HepG2 (cell line): ENCODE results near the gene GK. TPM values are rescaled to one million over a fixed set of nuclear protein-coding genes. Genes with fewer than 3 reads are reported as not detected.
A peak's percentile ranks its signal among the peaks of the same experiment; 100 is the strongest.
"Not testable (repeated sequence)": the region's sequence is repeated elsewhere in the genome, so short reads cannot be mapped to it uniquely, and the experiment has no call there.

Experiments
- ATAC-seq: fragments of 200-7000 bp; cut with Tn5 transposase; 3 replicates; pipeline ENCODE4 v1.9.1; 2020; ENCODE audit warnings: mild to moderate bottlenecking, moderate library complexity
- BruUV-seq: library from RNA; stranded (reverse); fragments of 400-500 nt; replicated peaks from 2 replicates; lab custom pipeline; 2021; lab: Mats Ljungman, UMichigan
- CTCF ChIA-PET: fragments of 300-600 bp; formaldehyde crosslinking; extraction: SDS; loops from one replicate; lab custom pipeline; 2021; ENCODE audit warnings: low total read pairs, inconsistent platforms, low intra/inter-chr PET ratio; lab: Yijun Ruan, JAX
- POLR2A ChIA-PET: fragments of 350-600 bp; sonication (Branson Sonifier 250); formaldehyde crosslinking; loops from one replicate; lab custom pipeline; 2020; ENCODE audit warnings: antibody characterized with exemption, inconsistent platforms; lab: Yijun Ruan, JAX
- DNase-seq: peaks from one replicate; pipeline ENCODE4 v3.0.0-alpha.2; 2015; ENCODE audit warnings: low spot score
- FAIRE-seq: peaks from 3 replicates; lab custom pipeline; 2011; peaks lifted over from hg19 to GRCh38; lab: Jason Lieb, UNC
- H2AFZ ChIP-seq: one replicate; pipeline ENCODE4 v1.6.1; 2011; ENCODE audit warnings: low read length, inconsistent platforms
- H3K27ac ChIP-seq: fragments of 300-600 bp; 3 replicates; pipeline ENCODE4 v1.8.0; 2011; ENCODE audit warnings: mixed run types, mild to moderate bottlenecking, mixed read lengths, low read length, inconsistent platforms; ENCODE audit not compliant: insufficient read depth; ENCODE audit errors: extremely low read length
- H3K27me3 ChIP-seq, 2 experiments: fragments of 200-600 bp in 1 of 2; 2 replicates in 1 of 2; 3 replicates in 1 of 2; pipeline versions ENCODE4 v1.6.0 to v1.8.0; 2011; ENCODE audit warnings: low read length in 2 of 2, mild to moderate bottlenecking in 2 of 2, moderate library complexity in 2 of 2, inconsistent platforms in 1 of 2; ENCODE audit not compliant: insufficient read depth in 2 of 2, control insufficient read depth in 1 of 2
- H3K36me3 ChIP-seq, 2 experiments: fragments of 200-600 bp in 1 of 2; replicated peaks in 1 of 2; 2 replicates in 1 of 2; 3 replicates in 1 of 2; pipeline versions ENCODE4 v1.5.1 to v1.8.0; 2011; ENCODE audit warnings: low read length in 2 of 2, inconsistent platforms in 1 of 2; ENCODE audit not compliant: insufficient read depth in 2 of 2, control insufficient read depth in 1 of 2
- H3K4me1 ChIP-seq: 2 replicates; pipeline ENCODE4 v1.5.1; 2012; ENCODE audit warnings: low read length, inconsistent platforms; ENCODE audit not compliant: insufficient read depth
- H3K4me2 ChIP-seq: 2 replicates; pipeline ENCODE4 v1.6.0; 2011; ENCODE audit warnings: low read depth, low read length, inconsistent platforms
- H3K4me3 ChIP-seq, 3 experiments: fragments of 200-600 bp in 1 of 3; sonication (generic), shearing (Covaris generic) in 1 of 3; replicated peaks in 1 of 3; 2 replicates each; pipeline ENCODE4 v1.5.1; 2011 to 2016; ENCODE audit warnings: low read length in 3 of 3, inconsistent platforms in 2 of 3, low read depth in 2 of 3, mild to moderate bottlenecking in 2 of 3, control low read depth in 1 of 3, mixed read lengths in 1 of 3; ENCODE audit not compliant: insufficient read depth in 1 of 3
- H3K79me2 ChIP-seq: one replicate; pipeline ENCODE4 v1.6.1; 2011; ENCODE audit warnings: low read length, inconsistent platforms; ENCODE audit not compliant: insufficient read depth
- H3K9ac ChIP-seq: 2 replicates; pipeline ENCODE4 v1.6.0; 2011; ENCODE audit warnings: mild to moderate bottlenecking, low read depth, low read length, inconsistent platforms; ENCODE audit not compliant: insufficient read depth
- H3K9me3 ChIP-seq: 2 replicates; pipeline ENCODE4 v1.5.1; 2012; ENCODE audit warnings: mild to moderate bottlenecking, low read length
- H4K20me1 ChIP-seq: 2 replicates; pipeline ENCODE4 v1.6.0; 2011; ENCODE audit warnings: inconsistent platforms, mild to moderate bottlenecking, low read length, moderate library complexity; ENCODE audit not compliant: insufficient read depth
- CHCHD3 ChIP-seq: sonication (generic); formaldehyde crosslinking; IDR thresholded peaks from 2 replicates; pipeline ENCODE4 v1.8.0; 2022; ENCODE audit warnings: mild to moderate bottlenecking, missing genetic modification reagents, moderate library complexity
- EP300 ChIP-seq, 3 experiments: sonication (generic) in 1 of 3; formaldehyde crosslinking in 1 of 3; IDR thresholded peaks; 2 replicates each; pipeline versions ENCODE4 v1.5.1 to v1.6.1; 2011 to 2020; ENCODE audit warnings: low read depth in 2 of 3, low read length in 2 of 3, borderline replicate concordance in 1 of 3, improper control_type of control experiment in 1 of 3, mild to moderate bottlenecking in 1 of 3, missing genetic modification reagents in 1 of 3, moderate library complexity in 1 of 3
- HNRNPK ChIP-seq: fragments of 200-400 bp; formaldehyde crosslinking; IDR thresholded peaks from 2 replicates; pipeline ENCODE4 v1.6.1; 2018; ENCODE audit warnings: low read length, low read depth, moderate library complexity, mild to moderate bottlenecking; ENCODE audit not compliant: poor library complexity, severe bottlenecking
- PHB2 ChIP-seq: fragments of 450-650 bp; IDR thresholded peaks from 2 replicates; pipeline ENCODE4 v1.6.1; 2018; ENCODE audit not compliant: partially characterized antibody
- ZNF256 ChIP-seq: sonication (generic); formaldehyde crosslinking; conservative IDR thresholded peaks from 2 replicates; pipeline ENCODE4 v1.4.0; 2020; ENCODE audit warnings: missing genetic modification reagents
- ZNF563 ChIP-seq: sonication (generic); formaldehyde crosslinking; IDR thresholded peaks from 2 replicates; pipeline ENCODE4 v1.8.0; 2022; ENCODE audit warnings: mild to moderate bottlenecking, moderate library complexity, missing genetic modification reagents
- ZNF761 ChIP-seq: sonication (generic); formaldehyde crosslinking; conservative IDR thresholded peaks from 2 replicates; pipeline ENCODE4 v1.4.0; 2020; ENCODE audit warnings: mild to moderate bottlenecking, missing genetic modification reagents
- WGBS: methylation state at CpG from one replicate; pipeline ENCODE4 v1.1.6; 2017; ENCODE audit warnings: low lambda C conversion rate; 5-methylcytosine and 5-hydroxymethylcytosine counted together
- in situ Hi-C: cut with HindIII; loops from 2 replicates; pipeline ENCODE4 v1.10.0; 2017; ENCODE audit warnings: low pct_unique_long_range_greater_than_20kb; ENCODE audit not compliant: extremely low pct_ligation_motif_present
- intact Hi-C: fragments of 100-400 bp; cut with micrococcal nuclease; formaldehyde crosslinking; loops from one replicate; pipeline ENCODE4 v1.10.0; 2022; ENCODE audit not compliant: unreplicated experiment
- polyA plus RNA-seq, 8 experiments: library from polyadenylated mRNA; depleted of rRNA in 3 of 8; stranded (reverse) in 7 of 8; unstranded in 1 of 8; fragments of >200 nt; fragmentation: Illumina TruSeq in 4 of 8; extraction: Trizol in 4 of 8; gene quantifications; 2 replicates each; pipeline versions ENCODE4 v1.2.1 to v1.2.3, GENCODE V29; 2011 to 2016; ENCODE audit warnings: low read depth in 4 of 8, missing spikeins in 1 of 8, mixed read lengths in 1 of 8; ENCODE audit not compliant: insufficient read depth in 1 of 8
- total RNA-seq, 5 experiments: library from RNA; depleted of rRNA; stranded (reverse); fragments of >200 nt; fragmentation: Illumina TruSeq; extraction: Trizol; gene quantifications; 2 replicates each; pipeline ENCODE4 v1.2.3, GENCODE V29; 2016; ENCODE audit warnings: low read depth in 1 of 5
- TF ChIP-seq, protein P1 (sequence below): IDR thresholded peaks from 2 replicates; pipeline ENCODE4 v1.6.1; 2016; ENCODE audit warnings: mild to moderate bottlenecking
- TF ChIP-seq, protein P2 (sequence below): sonication (generic); formaldehyde crosslinking; IDR thresholded peaks from 2 replicates; pipeline ENCODE4 v1.8.0; 2022; ENCODE audit warnings: missing genetic modification reagents, mild to moderate bottlenecking, inconsistent platforms, borderline replicate concordance
- TF ChIP-seq, protein P3 (sequence below): sonication (generic); formaldehyde crosslinking; IDR thresholded peaks from 2 replicates; pipeline ENCODE4 v1.4.0; 2020; ENCODE audit warnings: missing genetic modification reagents
- TF ChIP-seq, protein P4 (sequence below): sonication (generic); formaldehyde crosslinking; IDR thresholded peaks from 2 replicates; pipeline ENCODE4 v1.4.0; 2020; ENCODE audit warnings: missing genetic modification reagents

The GK gene
- total and polyA plus RNA-seq, 2 of the 13 experiments (the other 11 are each of a cell fraction or from before 2014, with no cell fraction given): 64.2 to 265 TPM

DNA sequence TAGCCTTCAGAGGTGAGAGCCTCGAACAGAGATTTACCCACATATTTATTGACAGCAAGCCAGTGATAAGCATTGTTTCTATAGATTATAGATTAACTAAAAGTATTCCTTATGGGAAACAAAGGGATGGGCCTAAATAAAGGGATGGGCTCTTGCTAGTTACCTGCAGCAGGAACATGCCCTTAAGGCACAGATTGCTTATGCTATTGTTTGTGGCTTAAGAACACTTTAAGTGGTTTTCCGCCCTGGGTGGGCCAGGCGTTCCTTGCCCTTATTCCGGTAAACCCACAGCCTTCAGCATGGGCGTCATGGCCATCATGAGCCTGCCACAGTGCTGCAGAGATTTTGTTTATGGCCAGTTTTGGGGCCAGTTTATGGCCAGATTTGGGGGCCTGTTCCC lies 13.5 kb upstream of the GK start:
- 85% methylated on average over 1 of the region's 5 CpGs for WGBS
- H3K27ac ChIP-seq, POLR2A ChIA-PET, H2AFZ ChIP-seq, CTCF ChIA-PET, DNase-seq, ATAC-seq, H3K79me2 ChIP-seq, FAIRE-seq, H3K4me3 ChIP-seq, BruUV-seq, H3K36me3 ChIP-seq, H3K9me3 ChIP-seq, H3K27me3 ChIP-seq, H4K20me1 ChIP-seq, H3K9ac ChIP-seq, H3K4me2 ChIP-seq: not testable (repeated sequence)
- intact Hi-C loops (loop anchor here (5.0 kb wide), 1 partner anchor 33 kb away; no protein-coding TSS in a partner anchor), in situ Hi-C loops (loop anchor here (10.0 kb wide), 1 partner anchor 75 kb away; no protein-coding TSS in a partner anchor)
- peaks cover 70% of the 10 kb centered on the region for H3K4me1 ChIP-seq
- peak; percentile 99 for TF ChIP-seq ZNF761 (CRISPR knock-in tag)

DNA sequence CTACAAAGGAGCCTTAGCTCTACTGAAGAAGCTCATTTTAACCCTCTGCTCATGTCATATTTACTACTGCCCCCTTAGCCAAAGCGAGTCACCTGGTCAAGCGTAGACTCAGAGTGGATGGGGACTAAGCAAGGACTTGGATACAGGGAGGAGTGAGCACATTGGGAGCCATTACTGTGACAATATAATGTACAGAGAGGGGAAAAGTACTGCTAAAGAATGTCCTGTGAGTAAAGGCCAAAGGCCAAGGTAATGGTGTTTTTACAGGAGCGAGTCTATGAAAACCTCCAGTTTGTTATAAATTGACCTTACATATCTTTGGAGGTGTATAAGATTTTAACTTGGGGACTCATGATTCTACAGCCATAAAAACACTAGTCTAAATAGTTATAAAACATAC lies 10.6 kb upstream of the GK start:
- ChIA-PET POLR2A (interaction anchor here (0.8 to 2.7 kb wide), 7 partner anchors 9 to 52 kb away, joined by 3 to 37 read pairs (median 6); partner anchors contain the start of gene GK), CTCF (no interaction called here)
- peak; percentile 81 for ATAC-seq
- in situ Hi-C loops (no loop called here), intact Hi-C loops (no loop called here)
- Histone ChIP-seq H3K4me3 (peak overlapping the region in 1 of 3 experiments; percentile 37; a peak in 2 of 6 replicates), H3K27me3 (no peaks in the 10 kb centered on the region), H3K9me3 (no peaks in the 10 kb centered on the region), H3K79me2 (no peaks in the 10 kb centered on the region), H2AFZ (no peak overlapping the region), H3K4me2 (peak overlapping the region; percentile 65), H3K9ac (peak overlapping the region; percentile 76), H3K27ac (peak overlapping the region; percentile 97), H3K4me1 (peaks cover 77% of the 10 kb centered on the region), H3K36me3 (no peaks in the 10 kb centered on the region), H4K20me1 (no peaks in the 10 kb centered on the region)
- no peak for FAIRE-seq
- 43% methylated on average over 3 of the region's 3 CpGs for WGBS
- peak; percentile 74 for DNase-seq
- no TSS peak for BruUV-seq
- no peak for TF ChIP-seq CHCHD3 (CRISPR knock-in tag)
- no peak for TF ChIP-seq PHB2
- TF ChIP-seq, protein P1, sequence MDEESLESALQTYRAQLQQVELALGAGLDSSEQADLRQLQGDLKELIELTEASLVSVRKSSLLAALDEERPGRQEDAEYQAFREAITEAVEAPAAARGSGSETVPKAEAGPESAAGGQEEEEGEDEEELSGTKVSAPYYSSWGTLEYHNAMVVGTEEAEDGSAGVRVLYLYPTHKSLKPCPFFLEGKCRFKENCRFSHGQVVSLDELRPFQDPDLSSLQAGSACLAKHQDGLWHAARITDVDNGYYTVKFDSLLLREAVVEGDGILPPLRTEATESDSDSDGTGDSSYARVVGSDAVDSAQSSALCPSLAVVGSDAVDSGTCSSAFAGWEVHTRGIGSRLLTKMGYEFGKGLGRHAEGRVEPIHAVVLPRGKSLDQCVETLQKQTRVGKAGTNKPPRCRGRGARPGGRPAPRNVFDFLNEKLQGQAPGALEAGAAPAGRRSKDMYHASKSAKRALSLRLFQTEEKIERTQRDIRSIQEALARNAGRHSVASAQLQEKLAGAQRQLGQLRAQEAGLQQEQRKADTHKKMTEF (CRISPR knock-in tag): no peak
- TF ChIP-seq HNRNPK: no peak
- TF ChIP-seq, protein P2, sequence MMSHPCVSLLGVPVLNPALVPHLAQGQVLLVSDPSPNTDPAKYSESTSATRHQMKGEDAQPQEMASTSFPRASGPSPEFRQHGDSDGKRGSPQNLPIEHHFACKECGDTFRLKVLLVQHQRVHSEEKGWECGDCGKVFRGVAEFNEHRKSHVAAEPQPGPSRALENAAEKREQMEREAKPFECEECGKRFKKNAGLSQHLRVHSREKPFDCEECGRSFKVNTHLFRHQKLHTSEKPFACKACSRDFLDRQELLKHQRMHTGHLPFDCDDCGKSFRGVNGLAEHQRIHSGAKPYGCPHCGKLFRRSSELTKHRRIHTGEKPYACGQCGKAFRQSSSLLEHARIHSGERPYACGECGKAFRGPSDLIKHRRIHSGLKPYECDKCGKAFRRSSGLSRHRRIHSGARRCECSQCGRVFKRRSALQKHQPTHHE (CRISPR knock-in tag): no peak
- TF ChIP-seq ZNF563 (CRISPR knock-in tag): no peak
- TF ChIP-seq ZNF256 (CRISPR knock-in tag): no peak
- TF ChIP-seq, protein P3, sequence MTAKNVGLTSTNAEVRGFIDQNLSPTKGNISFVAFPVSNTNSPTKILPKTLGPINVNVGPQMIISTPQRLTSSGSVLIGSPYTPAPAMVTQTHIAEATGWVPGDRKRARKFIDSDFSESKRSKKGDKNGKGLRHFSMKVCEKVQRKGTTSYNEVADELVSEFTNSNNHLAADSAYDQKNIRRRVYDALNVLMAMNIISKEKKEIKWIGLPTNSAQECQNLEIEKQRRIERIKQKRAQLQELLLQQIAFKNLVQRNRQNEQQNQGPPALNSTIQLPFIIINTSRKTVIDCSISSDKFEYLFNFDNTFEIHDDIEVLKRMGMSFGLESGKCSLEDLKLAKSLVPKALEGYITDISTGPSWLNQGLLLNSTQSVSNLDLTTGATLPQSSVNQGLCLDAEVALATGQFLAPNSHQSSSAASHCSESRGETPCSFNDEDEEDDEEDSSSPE (CRISPR knock-in tag): no peak
- TF ChIP-seq, protein P4, sequence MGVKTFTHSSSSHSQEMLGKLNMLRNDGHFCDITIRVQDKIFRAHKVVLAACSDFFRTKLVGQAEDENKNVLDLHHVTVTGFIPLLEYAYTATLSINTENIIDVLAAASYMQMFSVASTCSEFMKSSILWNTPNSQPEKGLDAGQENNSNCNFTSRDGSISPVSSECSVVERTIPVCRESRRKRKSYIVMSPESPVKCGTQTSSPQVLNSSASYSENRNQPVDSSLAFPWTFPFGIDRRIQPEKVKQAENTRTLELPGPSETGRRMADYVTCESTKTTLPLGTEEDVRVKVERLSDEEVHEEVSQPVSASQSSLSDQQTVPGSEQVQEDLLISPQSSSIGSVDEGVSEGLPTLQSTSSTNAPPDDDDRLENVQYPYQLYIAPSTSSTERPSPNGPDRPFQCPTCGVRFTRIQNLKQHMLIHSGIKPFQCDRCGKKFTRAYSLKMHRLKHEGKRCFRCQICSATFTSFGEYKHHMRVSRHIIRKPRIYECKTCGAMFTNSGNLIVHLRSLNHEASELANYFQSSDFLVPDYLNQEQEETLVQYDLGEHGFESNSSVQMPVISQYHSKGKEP (CRISPR knock-in tag): no peak
- TF ChIP-seq EP300 (IDR thresholded peaks at IDR 0.05; ENCODE audit: low read depth in 2 of 2, low read length in 2 of 2): peak in 1 of 2 experiments; percentile 48; a peak in 1 of 4 replicates
- TF ChIP-seq EP300 (CRISPR knock-in tag; IDR thresholded peaks at IDR 0.05; ENCODE audit: borderline replicate concordance): no peak
